AG04449 (cell line): ENCODE results near the gene AFM.

ENCODE experiments used
- CTCF ChIA-PET: fragments of 350-600 bp; formaldehyde crosslinking; extraction: SDS; loops from one replicate; lab custom pipeline; 2021; ENCODE audit warnings: antibody characterized with exemption; lab: Yijun Ruan, JAX
- POLR2A ChIA-PET: fragments of 400-600, 350-600 bp; formaldehyde crosslinking; extraction: SDS; loops from one replicate; lab custom pipeline; 2020; ENCODE audit warnings: antibody characterized with exemption, inconsistent platforms; lab: Yijun Ruan, JAX
- DNase-seq: peaks from one replicate; pipeline ENCODE4 v3.0.0-alpha.2; 2010; ENCODE audit warnings: low read depth, low spot score
- H3K4me3 ChIP-seq: 2 replicates; pipeline ENCODE4 v1.5.1; 2011; ENCODE audit warnings: low read depth, mild to moderate bottlenecking, control low read depth, low read length
- TF ChIP-seq, protein P1 (sequence below): IDR thresholded peaks from one replicate; pipeline ENCODE4 v1.5.1; 2011; ENCODE audit warnings: mild to moderate bottlenecking, moderate library complexity, low read length, control low read depth, inconsistent platforms; ENCODE audit not compliant: insufficient read depth; ENCODE audit errors: missing control alignments

AFM gene

DNA sequence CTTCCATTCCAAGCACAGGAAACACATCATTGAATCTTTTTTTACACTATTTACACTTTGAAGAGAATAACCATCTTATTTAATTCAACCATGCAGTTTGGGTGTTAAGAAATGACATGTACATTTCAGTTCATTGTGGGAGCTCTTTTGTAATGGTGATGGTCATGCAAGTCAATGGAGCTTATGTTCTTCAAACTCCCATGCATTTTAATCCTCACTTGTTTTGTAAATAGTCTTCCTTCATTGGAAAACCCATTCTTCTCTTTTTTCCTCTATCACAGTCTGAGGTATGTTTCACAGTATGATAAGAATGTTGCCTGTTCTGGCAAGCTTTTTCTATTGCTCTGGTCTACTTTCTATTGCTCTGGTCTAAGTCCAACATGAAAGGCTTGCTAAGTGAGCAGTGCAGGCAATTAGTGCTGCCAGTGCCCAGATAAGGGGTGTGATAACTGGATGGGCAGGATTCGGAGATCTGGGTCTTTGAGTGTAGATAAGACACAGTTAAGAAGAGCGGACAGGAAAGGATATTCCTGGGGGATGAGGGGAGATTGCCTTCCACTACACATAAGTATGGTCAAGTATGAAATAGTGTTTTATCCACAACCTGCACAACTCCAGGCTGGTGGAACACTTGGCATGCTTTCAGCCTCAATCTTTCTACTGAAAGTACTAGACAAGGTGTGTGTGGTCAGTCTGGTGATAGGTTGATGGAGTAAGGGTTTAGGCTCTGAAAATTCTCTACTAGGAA is 28.4 kb upstream of the AFM start:
- H3K4me3 ChIP-seq, result no peak overlapping the region
- DNase-seq, result no peak
- POLR2A ChIA-PET, result no interaction called here
- TF ChIP-seq, protein P1, sequence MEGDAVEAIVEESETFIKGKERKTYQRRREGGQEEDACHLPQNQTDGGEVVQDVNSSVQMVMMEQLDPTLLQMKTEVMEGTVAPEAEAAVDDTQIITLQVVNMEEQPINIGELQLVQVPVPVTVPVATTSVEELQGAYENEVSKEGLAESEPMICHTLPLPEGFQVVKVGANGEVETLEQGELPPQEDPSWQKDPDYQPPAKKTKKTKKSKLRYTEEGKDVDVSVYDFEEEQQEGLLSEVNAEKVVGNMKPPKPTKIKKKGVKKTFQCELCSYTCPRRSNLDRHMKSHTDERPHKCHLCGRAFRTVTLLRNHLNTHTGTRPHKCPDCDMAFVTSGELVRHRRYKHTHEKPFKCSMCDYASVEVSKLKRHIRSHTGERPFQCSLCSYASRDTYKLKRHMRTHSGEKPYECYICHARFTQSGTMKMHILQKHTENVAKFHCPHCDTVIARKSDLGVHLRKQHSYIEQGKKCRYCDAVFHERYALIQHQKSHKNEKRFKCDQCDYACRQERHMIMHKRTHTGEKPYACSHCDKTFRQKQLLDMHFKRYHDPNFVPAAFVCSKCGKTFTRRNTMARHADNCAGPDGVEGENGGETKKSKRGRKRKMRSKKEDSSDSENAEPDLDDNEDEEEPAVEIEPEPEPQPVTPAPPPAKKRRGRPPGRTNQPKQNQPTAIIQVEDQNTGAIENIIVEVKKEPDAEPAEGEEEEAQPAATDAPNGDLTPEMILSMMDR, result no peak
- CTCF ChIA-PET, result interaction anchor here (1.3 to 2.2 kb wide), 2 partner anchors 9 to 141 kb away, joined by 3 to 5 read pairs; no protein-coding TSS in a partner anchor

DNA sequence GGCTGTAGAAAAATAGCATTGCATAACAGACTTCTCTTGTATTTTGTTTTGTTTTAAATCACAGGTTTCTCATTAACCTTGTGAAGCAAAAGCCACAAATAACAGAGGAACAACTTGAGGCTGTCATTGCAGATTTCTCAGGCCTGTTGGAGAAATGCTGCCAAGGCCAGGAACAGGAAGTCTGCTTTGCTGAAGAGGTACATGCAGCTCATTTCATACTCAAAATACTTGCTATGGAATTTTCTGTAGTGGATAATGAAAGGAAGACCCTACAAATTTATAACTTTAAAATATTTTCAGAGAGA is 27.9 kb upstream of the AFM start:
- no peak overlapping the region for H3K4me3 ChIP-seq
- ChIA-PET CTCF (interaction anchor here (2.2 kb wide), 1 partner anchor 10 kb away, joined by 5 read pairs; no protein-coding TSS in a partner anchor), POLR2A (no interaction called here)
- TF ChIP-seq, protein P1, result no peak
- DNase-seq, result no peak

DNA sequence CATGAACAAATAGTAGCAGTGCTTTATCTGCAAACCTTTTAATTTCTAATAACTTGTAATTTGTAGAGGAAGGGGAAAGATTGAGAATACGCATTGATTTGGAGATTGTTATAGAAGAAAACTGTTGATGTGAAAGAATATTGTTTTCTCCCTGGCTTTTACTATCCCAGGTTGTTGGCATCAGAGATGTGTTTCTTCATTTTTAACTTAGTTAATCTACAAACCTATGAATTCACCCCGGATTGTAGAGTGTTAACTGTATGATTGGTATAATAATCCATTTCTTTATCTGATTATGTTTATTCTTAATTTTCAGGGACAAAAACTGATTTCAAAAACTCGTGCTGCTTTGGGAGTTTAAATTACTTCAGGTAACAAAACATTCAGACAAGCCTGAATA is 26.6 kb upstream of the AFM start:
- no peak overlapping the region for H3K4me3 ChIP-seq
- POLR2A ChIA-PET, result no interaction called here
- CTCF ChIA-PET, result no interaction called here
- TF ChIP-seq, protein P1, result no peak
- DNase-seq, result no peak

DNA sequence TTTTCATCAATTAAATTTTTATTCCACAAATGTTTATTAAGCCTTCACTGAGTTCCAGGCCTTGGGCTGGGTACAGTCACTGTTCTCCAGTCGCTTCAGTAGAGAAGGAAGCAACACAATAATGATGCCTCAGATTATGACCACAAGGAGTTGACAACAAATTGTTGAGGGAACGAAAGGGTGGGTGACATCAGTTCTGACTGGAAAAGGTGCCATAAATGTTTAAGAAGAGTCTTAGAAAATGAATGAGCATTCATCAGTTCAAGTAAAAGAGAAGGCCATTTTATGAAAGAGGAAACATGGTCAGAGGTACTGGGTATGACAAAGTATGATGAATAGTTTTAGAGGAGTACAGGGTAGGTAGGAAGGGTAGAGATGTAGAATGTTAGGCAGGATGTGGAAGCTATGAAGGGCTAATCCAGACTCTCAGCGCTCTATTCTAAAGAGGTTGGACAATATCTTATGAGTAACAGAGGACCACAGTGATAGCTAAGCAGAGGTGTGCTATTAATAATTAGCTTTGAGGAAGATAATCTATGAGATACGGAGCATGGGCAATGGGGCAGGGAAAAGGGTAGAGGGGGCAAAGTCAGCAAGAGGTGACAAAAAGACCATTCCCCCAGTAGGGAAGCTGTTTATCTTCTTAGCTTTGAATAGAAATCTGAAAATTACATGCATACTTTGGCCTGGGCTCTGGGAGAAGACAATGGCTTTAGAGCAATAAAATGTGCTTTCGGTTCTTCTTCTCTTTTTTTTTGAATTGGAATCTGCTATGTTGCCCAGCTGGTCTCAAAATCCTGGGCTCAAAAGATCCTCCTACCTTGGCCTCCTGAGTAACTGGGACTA is 25.1 kb upstream of the AFM start:
- TF ChIP-seq, protein P1, result no peak
- H3K4me3 ChIP-seq, result no peak overlapping the region
- POLR2A ChIA-PET, result no interaction called here
- no peak for DNase-seq
- CTCF ChIA-PET, result interaction anchor here (0.6 to 2.9 kb wide), 2 partner anchors 11 to 42 kb away, joined by 4 to 18 read pairs; no protein-coding TSS in a partner anchor

DNA sequence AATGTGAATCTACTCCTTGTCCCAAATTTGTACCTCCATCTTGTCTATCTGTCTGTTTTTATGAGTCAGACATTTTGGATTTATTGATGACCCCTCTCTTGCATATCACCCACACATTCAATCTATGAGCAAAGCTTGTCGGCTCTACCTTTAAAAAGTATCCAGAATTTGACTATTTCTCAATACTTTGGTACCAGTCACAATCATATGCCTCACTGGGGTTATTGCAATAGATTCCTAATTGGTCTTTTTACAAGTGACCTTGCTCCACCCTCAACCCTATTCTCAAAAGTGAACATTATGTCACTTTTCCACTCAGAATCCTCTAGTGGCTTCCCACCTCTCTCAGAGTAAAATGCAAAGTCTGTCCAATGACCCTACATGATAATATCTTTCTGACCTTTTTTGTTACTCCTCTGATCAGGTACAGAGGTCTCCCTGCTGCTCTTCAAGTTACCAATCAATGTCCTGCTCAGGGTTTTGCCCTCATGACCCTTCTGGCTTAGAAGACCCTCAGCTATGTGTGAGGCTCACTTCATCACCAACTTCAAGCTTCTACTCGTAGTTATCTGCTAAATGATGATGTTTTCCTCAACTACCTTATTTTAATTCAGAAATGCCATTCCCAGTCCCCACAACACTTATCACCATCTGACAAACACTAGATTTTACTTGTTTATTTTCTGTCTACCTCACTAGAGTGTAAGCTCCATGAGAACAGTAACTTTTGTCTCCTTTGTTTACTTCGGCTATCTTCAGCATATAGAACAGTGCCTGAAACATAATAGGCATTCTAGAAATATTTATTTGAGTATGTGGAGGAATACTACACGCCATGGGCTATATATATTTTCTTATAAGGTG is 23.1 kb upstream of the AFM start:
- ChIA-PET POLR2A (no interaction called here), CTCF (interaction anchor here (0.8 to 2.9 kb wide), 3 partner anchors 9 to 13 kb away, joined by 3 to 18 read pairs (median 3); no protein-coding TSS in a partner anchor)
- no peak for DNase-seq
- no peak overlapping the region for H3K4me3 ChIP-seq
- TF ChIP-seq, protein P1, result no peak
